ENCODE results near the gene RAP1GAP2. TPM values are rescaled to one million over a fixed set of nuclear protein-coding genes. Genes with fewer than 3 reads are reported as not detected.

The RAP1GAP2 gene
- total RNA-seq, 1 donor from 2014 or later: 17.0 TPM

- H3K4me1 ChIP-seq: peaks cover 7% of the 10 kb centered on the region
- TF ChIP-seq CTCF (IDR thresholded peaks at IDR 0.05): no peak
- no peaks in the 10 kb centered on the region for H3K9me3 ChIP-seq
- H3K4me3 ChIP-seq: no peak overlapping the region
- ATAC-seq: no peak
- DNase-seq: no peak
- H3K36me3 ChIP-seq: no peaks in the 10 kb centered on the region
- no peaks in the 10 kb centered on the region for H3K27me3 ChIP-seq (ENCODE audit: low read depth)
- intact Hi-C loops (cut with DNase I): no loop called here
- H3K27ac ChIP-seq: no peak overlapping the region
Observed at GRCh38 chr17:2955931-2956582, 159.8 kb downstream of the RAP1GAP2 start.

- no peak for TF ChIP-seq CTCF (IDR thresholded peaks at IDR 0.05)
Observed at GRCh38 chr17:2957631-2958286, 161.5 kb downstream of the RAP1GAP2 start.

GRCh38 chr17:2958706-2959222 lies 162.5 kb downstream of the RAP1GAP2 start:
- no peak for TF ChIP-seq CTCF (IDR thresholded peaks at IDR 0.05)

More at GRCh38 chr17:2957631-2958286, 161.5 kb downstream of the RAP1GAP2 start:
- no peak for DNase-seq
- no peaks in the 10 kb centered on the region for H3K27me3 ChIP-seq (ENCODE audit: low read depth)
- H3K9me3 ChIP-seq: no peaks in the 10 kb centered on the region
- ATAC-seq: no peak
- H3K4me1 ChIP-seq: peaks cover 7% of the 10 kb centered on the region
- H3K4me3 ChIP-seq: no peak overlapping the region
- intact Hi-C loops (cut with DNase I): no loop called here
- no peak overlapping the region for H3K27ac ChIP-seq
- no peaks in the 10 kb centered on the region for H3K36me3 ChIP-seq

GRCh38 chr17:2959371-2960130 lies 163.3 kb downstream of the RAP1GAP2 start:
- ATAC-seq (no peak), DNase-seq (no peak)
- intact Hi-C loops (cut with DNase I): no loop called here
- no peak overlapping the region for H3K27ac ChIP-seq
- peaks cover 7% of the 10 kb centered on the region for H3K4me1 ChIP-seq
- no peaks in the 10 kb centered on the region for H3K36me3 ChIP-seq
- H3K27me3 ChIP-seq (ENCODE audit: low read depth): no peaks in the 10 kb centered on the region
- TF ChIP-seq CTCF (IDR thresholded peaks at IDR 0.05): no peak
- no peaks in the 10 kb centered on the region for H3K9me3 ChIP-seq
- no peak overlapping the region for H3K4me3 ChIP-seq

More at GRCh38 chr17:2958706-2959222, 162.5 kb downstream of the RAP1GAP2 start:
- ATAC-seq (no peak), DNase-seq (no peak)
- H3K36me3 ChIP-seq: no peaks in the 10 kb centered on the region
- H3K27ac ChIP-seq: no peak overlapping the region
- no peaks in the 10 kb centered on the region for H3K27me3 ChIP-seq (ENCODE audit: low read depth)
- intact Hi-C loops (cut with DNase I): no loop called here
- H3K4me1 ChIP-seq: peaks cover 7% of the 10 kb centered on the region
- no peak overlapping the region for H3K4me3 ChIP-seq
- no peaks in the 10 kb centered on the region for H3K9me3 ChIP-seq

GRCh38 chr17:2961446-2961845 lies 165.2 kb downstream of the RAP1GAP2 start:
- ATAC-seq (no peak), DNase-seq (no peak)
- Histone ChIP-seq H3K4me1 (no peaks in the 10 kb centered on the region), H3K27ac (no peak overlapping the region), H3K4me3 (no peak overlapping the region), H3K36me3 (no peaks in the 10 kb centered on the region), H3K27me3 (ENCODE audit: low read depth) (no peaks in the 10 kb centered on the region), H3K9me3 (no peaks in the 10 kb centered on the region)
- intact Hi-C loops (cut with DNase I): no loop called here
- TF ChIP-seq CTCF (IDR thresholded peaks at IDR 0.05): no peak

Data from lower lobe of right lung (tissue), 2 donors.